Measurements from ENCODE around the gene DNAH8.

Gene DNAH8

DNA sequence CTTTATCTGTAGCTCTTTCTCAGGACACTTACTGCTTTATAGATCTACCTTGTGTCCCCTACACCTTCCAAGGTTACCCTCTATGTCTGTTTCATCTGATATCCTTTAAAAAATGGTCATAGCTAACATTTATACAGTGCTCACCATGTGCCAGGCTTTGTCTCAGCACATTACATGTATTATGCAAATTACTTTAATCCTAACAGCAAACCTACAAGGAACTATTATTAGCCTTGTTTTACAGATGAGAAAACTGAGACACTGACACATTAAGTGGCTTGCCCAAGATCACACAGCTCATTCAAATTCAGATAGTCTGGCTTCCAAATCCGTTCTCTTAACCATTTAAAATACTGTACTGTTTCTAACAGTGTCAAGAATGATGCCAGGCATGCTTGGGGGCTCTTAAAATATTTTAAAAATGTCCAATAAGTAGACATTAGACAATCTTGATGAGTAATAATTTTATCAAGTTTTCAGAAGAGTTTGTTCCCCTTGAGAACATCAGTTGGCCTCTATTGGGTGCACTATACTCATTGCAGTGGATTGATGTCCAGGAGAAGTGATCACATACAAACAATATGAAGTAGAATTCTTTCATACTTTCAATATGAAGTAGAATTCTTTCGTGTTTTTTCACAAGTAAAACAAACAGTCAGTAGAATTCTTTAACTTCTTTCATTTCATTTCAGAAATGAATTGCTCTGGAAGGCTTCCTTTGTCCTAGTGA, 69.6 kb downstream of the DNAH8 start:
- peak overlapping the region; percentile 23 for H3K4me3 ChIP-seq (ENCODE audit: insufficient read depth, low read length, poor library complexity, severe bottlenecking)
- TF ChIP-seq, protein P1, sequence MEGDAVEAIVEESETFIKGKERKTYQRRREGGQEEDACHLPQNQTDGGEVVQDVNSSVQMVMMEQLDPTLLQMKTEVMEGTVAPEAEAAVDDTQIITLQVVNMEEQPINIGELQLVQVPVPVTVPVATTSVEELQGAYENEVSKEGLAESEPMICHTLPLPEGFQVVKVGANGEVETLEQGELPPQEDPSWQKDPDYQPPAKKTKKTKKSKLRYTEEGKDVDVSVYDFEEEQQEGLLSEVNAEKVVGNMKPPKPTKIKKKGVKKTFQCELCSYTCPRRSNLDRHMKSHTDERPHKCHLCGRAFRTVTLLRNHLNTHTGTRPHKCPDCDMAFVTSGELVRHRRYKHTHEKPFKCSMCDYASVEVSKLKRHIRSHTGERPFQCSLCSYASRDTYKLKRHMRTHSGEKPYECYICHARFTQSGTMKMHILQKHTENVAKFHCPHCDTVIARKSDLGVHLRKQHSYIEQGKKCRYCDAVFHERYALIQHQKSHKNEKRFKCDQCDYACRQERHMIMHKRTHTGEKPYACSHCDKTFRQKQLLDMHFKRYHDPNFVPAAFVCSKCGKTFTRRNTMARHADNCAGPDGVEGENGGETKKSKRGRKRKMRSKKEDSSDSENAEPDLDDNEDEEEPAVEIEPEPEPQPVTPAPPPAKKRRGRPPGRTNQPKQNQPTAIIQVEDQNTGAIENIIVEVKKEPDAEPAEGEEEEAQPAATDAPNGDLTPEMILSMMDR (IDR thresholded peaks at IDR 0.05; ENCODE audit: insufficient read depth, low read length, poor library complexity, severe bottlenecking) = no peak
- TF ChIP-seq EZH2phosphoT487 (conservative IDR thresholded peaks at IDR 0.05; ENCODE audit: low read length) = no peak
- H3F3A ChIP-seq (ENCODE audit: insufficient read depth) = peaks cover 16% of the 10 kb centered on the region; the same call in 1 of the 2 replicates
- H3K27me3 ChIP-seq (ENCODE audit: low read length) = no peaks in the 10 kb centered on the region
- H3K27ac ChIP-seq (ENCODE audit: low read depth, low read length) = peak overlapping the region; percentile 85
- no peaks in the 10 kb centered on the region for H4K20me1 ChIP-seq (ENCODE audit: low read depth, low read length)
- H3K4me2 ChIP-seq (ENCODE audit: low read depth, low read length, poor library complexity, severe bottlenecking) = peak overlapping the region; percentile 57
- H3K9me3 ChIP-seq (ENCODE audit: insufficient read depth, low read length) = no peaks in the 10 kb centered on the region
- peak overlapping the region; percentile 44 for H2AFZ ChIP-seq (ENCODE audit: low read depth, low read length, severe bottlenecking)
- H3K9ac ChIP-seq (ENCODE audit: low read length) = peak overlapping the region; percentile 41
- H3K79me2 ChIP-seq (ENCODE audit: insufficient read depth, low read length) = no peaks in the 10 kb centered on the region
- H3K36me3 ChIP-seq (ENCODE audit: low read length) = no peaks in the 10 kb centered on the region
- H3K9me2 ChIP-seq (replicated peaks; ENCODE audit: insufficient read depth, low read length) = no peaks in the 10 kb centered on the region

DNA sequence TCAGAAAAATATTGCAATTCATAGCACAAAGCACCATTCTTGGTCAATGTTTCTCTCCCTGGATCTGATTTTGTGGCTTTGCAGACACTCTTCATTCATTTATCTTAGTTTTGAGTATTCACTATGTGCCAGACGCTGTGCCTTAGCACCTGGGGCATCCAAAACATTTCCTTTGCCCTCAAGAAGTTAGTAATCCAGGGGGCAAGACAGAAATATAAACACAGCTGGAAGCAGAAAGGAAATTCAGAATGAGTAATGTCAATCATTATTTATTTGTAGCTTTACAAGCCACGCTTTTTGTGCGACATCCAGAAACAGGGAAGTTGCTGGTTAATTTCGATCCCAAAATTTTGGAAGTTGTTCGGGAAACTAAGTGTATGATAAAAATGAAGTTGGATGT, 71.4 kb downstream of the DNAH8 start:
- H3K27ac ChIP-seq (ENCODE audit: low read depth, low read length) = no peak overlapping the region
- no peaks in the 10 kb centered on the region for H3K9me3 ChIP-seq (ENCODE audit: insufficient read depth, low read length)
- no peaks in the 10 kb centered on the region for H4K20me1 ChIP-seq (ENCODE audit: low read depth, low read length)
- no peaks in the 10 kb centered on the region for H3K9me2 ChIP-seq (replicated peaks; ENCODE audit: insufficient read depth, low read length)
- H3K4me3 ChIP-seq (ENCODE audit: insufficient read depth, low read length, poor library complexity, severe bottlenecking) = no peak overlapping the region
- no peak overlapping the region for H3K4me2 ChIP-seq (ENCODE audit: low read depth, low read length, poor library complexity, severe bottlenecking)
- H3F3A ChIP-seq (ENCODE audit: insufficient read depth) = peaks cover 14% of the 10 kb centered on the region; the same call in 1 of the 2 replicates
- H3K36me3 ChIP-seq (ENCODE audit: low read length) = no peaks in the 10 kb centered on the region
- no peaks in the 10 kb centered on the region for H3K79me2 ChIP-seq (ENCODE audit: insufficient read depth, low read length)
- no peaks in the 10 kb centered on the region for H3K27me3 ChIP-seq (ENCODE audit: low read length)
- H3K9ac ChIP-seq (ENCODE audit: low read length) = no peak overlapping the region
- H2AFZ ChIP-seq (ENCODE audit: low read depth, low read length, severe bottlenecking) = no peak overlapping the region
- peak; percentile 90; the same call in 1 of the 2 replicates for TF ChIP-seq EZH2phosphoT487 (conservative IDR thresholded peaks at IDR 0.05; ENCODE audit: low read length)
- TF ChIP-seq, protein P1 (IDR thresholded peaks at IDR 0.05; ENCODE audit: insufficient read depth, low read length, poor library complexity, severe bottlenecking) = no peak

DNA sequence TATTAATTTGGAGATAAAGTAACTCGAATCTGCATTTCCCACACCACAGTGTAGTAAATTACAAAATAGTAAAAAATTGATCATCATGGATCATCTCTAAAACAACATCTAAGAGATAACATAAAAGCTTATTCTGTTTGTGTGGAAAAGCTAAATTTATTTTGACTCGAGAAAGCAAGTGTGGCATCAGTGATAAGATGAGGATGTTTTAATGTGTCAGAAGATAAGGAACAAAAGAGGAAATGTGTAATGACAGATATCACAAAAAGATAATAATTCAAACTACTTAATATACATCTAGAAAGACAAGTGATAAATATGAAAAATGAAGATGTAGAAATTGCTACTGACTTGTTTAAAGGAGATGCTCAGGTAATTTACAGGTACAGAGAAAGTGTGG, 74.1 kb downstream of the DNAH8 start:
- Histone ChIP-seq H3K4me3 (ENCODE audit: insufficient read depth, low read length, poor library complexity, severe bottlenecking) (no peak overlapping the region), H3K36me3 (ENCODE audit: low read length) (no peaks in the 10 kb centered on the region), H3K9ac (ENCODE audit: low read length) (no peak overlapping the region), H3K27me3 (ENCODE audit: low read length) (no peaks in the 10 kb centered on the region), H3K9me3 (ENCODE audit: insufficient read depth, low read length) (no peaks in the 10 kb centered on the region), H3K9me2 (replicated peaks; ENCODE audit: insufficient read depth, low read length) (no peaks in the 10 kb centered on the region), H3K79me2 (ENCODE audit: insufficient read depth, low read length) (no peaks in the 10 kb centered on the region), H3K27ac (ENCODE audit: low read depth, low read length) (no peak overlapping the region), H4K20me1 (ENCODE audit: low read depth, low read length) (no peaks in the 10 kb centered on the region), H3K4me2 (ENCODE audit: low read depth, low read length, poor library complexity, severe bottlenecking) (no peak overlapping the region), H2AFZ (ENCODE audit: low read depth, low read length, severe bottlenecking) (no peak overlapping the region), H3F3A (ENCODE audit: insufficient read depth) (peaks cover 6% of the 10 kb centered on the region; the same call in 1 of the 2 replicates)
- TF ChIP-seq EZH2phosphoT487 (conservative IDR thresholded peaks at IDR 0.05; ENCODE audit: low read length) = no peak
- TF ChIP-seq, protein P1 (IDR thresholded peaks at IDR 0.05; ENCODE audit: insufficient read depth, low read length, poor library complexity, severe bottlenecking) = no peak

Measured in SU-DHL-6 (cell line).